Stomach smooth muscle (tissue), 2 donors: ENCODE results near the gene STAMBP.
"Not testable (repeated sequence)": the region's sequence is repeated elsewhere in the genome, so short reads cannot be mapped to it uniquely, and the experiment has no call there.

Source experiments
- H3K27ac ChIP-seq: one replicate; pipeline ENCODE4 v1.7.0; 2013; ENCODE audit warnings: mild to moderate bottlenecking, low read length, inconsistent platforms
- H3K27me3 ChIP-seq, 2 donors: one replicate each; pipeline ENCODE4 v1.7.0; 2013; ENCODE audit warnings: low read length in 2 of 2; ENCODE audit not compliant: insufficient read depth in 2 of 2, control insufficient read depth in 1 of 2
- H3K36me3 ChIP-seq, 2 donors: one replicate each; pipeline ENCODE4 v1.7.0; 2013; ENCODE audit warnings: low read length in 2 of 2; ENCODE audit not compliant: control insufficient read depth in 2 of 2, insufficient read depth in 2 of 2
- H3K4me1 ChIP-seq: one replicate; pipeline ENCODE4 v1.7.0; 2013; ENCODE audit warnings: low read length; ENCODE audit not compliant: control insufficient read depth, insufficient read depth
- H3K4me3 ChIP-seq, 2 donors: one replicate each; pipeline ENCODE4 v1.7.0; 2013; ENCODE audit warnings: low read length in 2 of 2
- H3K9ac ChIP-seq, 2 donors: one replicate each; pipeline ENCODE4 v1.7.0; 2013; ENCODE audit warnings: low read length in 2 of 2, mild to moderate bottlenecking in 1 of 2
- H3K9me3 ChIP-seq, 2 donors: one replicate each; pipeline ENCODE4 v1.7.0; 2013; ENCODE audit warnings: low read length in 2 of 2; ENCODE audit not compliant: control insufficient read depth in 2 of 2
- donor health status: healthy.
- donor health status: Pancreatic carcinoma.

STAMBP gene

GRCh38 chr2:73828818-73829570, at the start of gene STAMBP:
Gene STAMBP, plus strand, starts transcription at chr2:73828961. Its CDS starts 1,896 bp downstream, at chr2:73830857.
- Histone ChIP-seq H3K4me1 (peaks cover 17% of the 10 kb centered on the region), H3K36me3 (peaks cover 0 to 2% of the 10 kb centered on the region in 2 donors), H3K27me3 (no peaks in the 10 kb centered on the region), H3K4me3 (peak within 1 kb of the TSS; percentile 72 to 93), H3K9ac (peak within 1 kb of the TSS; percentile 97 to 98), H3K9me3 (no peaks in the 10 kb centered on the region), H3K27ac (peak within 1 kb of the TSS; percentile 99)

GRCh38 chr2:73779467-73780236, 49.1 kb upstream of the STAMBP start, which contains the start of gene DUSP11:
Gene DUSP11, minus strand, starts transcription at chr2:73780103. Its CDS starts 129 bp downstream, at chr2:73779974.
- no peaks in the 10 kb centered on the region for H3K9me3 ChIP-seq
- H3K4me1 ChIP-seq: peaks cover 12% of the 10 kb centered on the region
- H3K27me3 ChIP-seq: no peaks in the 10 kb centered on the region
- H3K27ac ChIP-seq: peak within 1 kb of the TSS; percentile 89
- peaks cover 3 to 7% of the 10 kb centered on the region in 2 donors for H3K36me3 ChIP-seq
- H3K4me3 ChIP-seq: peak within 1 kb of the TSS; percentile 96 to 100
- H3K9ac ChIP-seq: peak within 1 kb of the TSS; percentile 96 to 99

- peak overlapping the region; percentile 89 for H3K27ac ChIP-seq
- peaks cover 0 to 7% of the 10 kb centered on the region in 2 donors for H3K36me3 ChIP-seq
- peak overlapping the region in 1 of 2 donors; percentile 0 for H3K9ac ChIP-seq
These were observed 48.6 kb upstream of the STAMBP start for GRCh38 chr2:73780237-73780582.

GRCh38 chr2:73783402-73783801, 45.4 kb upstream of the STAMBP start:
- not testable (repeated sequence) for H3K4me1 ChIP-seq, H3K9ac ChIP-seq, H3K9me3 ChIP-seq, H3K36me3 ChIP-seq, H3K27me3 ChIP-seq, H3K27ac ChIP-seq, H3K4me3 ChIP-seq

More at GRCh38 chr2:73780237-73780582, 48.6 kb upstream of the STAMBP start:
- H3K4me3 ChIP-seq: peak overlapping the region; percentile 96 to 100
- no peaks in the 10 kb centered on the region for H3K27me3 ChIP-seq
- peaks cover 12% of the 10 kb centered on the region for H3K4me1 ChIP-seq
- no peaks in the 10 kb centered on the region for H3K9me3 ChIP-seq

GRCh38 chr2:73783883-73784282, 44.9 kb upstream of the STAMBP start, which contains the start of gene C2orf78:
Gene C2orf78, plus strand, starts transcription at chr2:73784183. Its CDS starts 127 bp downstream, at chr2:73784310.
- not testable (repeated sequence) for H3K9me3 ChIP-seq, H3K27ac ChIP-seq, H3K4me1 ChIP-seq, H3K9ac ChIP-seq, H3K4me3 ChIP-seq, H3K36me3 ChIP-seq, H3K27me3 ChIP-seq

GRCh38 chr2:73811878-73812277, 16.9 kb upstream of the STAMBP start:
- H3K9me3 ChIP-seq: no peaks in the 10 kb centered on the region
- no peaks in the 10 kb centered on the region for H3K36me3 ChIP-seq
- H3K9ac ChIP-seq: no peak overlapping the region
- no peak overlapping the region for H3K4me3 ChIP-seq
- H3K4me1 ChIP-seq: no peaks in the 10 kb centered on the region
- H3K27me3 ChIP-seq: peaks cover 0 to 14% of the 10 kb centered on the region in 2 donors
- no peak overlapping the region for H3K27ac ChIP-seq

- no peak overlapping the region for H3K27ac ChIP-seq
- no peaks in the 10 kb centered on the region for H3K9me3 ChIP-seq
- H3K4me3 ChIP-seq: no peak overlapping the region
- H3K36me3 ChIP-seq: no peaks in the 10 kb centered on the region
- no peak overlapping the region for H3K9ac ChIP-seq
- peaks cover 0 to 14% of the 10 kb centered on the region in 2 donors for H3K27me3 ChIP-seq
- no peaks in the 10 kb centered on the region for H3K4me1 ChIP-seq
These were observed 16.1 kb upstream of the STAMBP start for GRCh38 chr2:73812635-73813034.

- Histone ChIP-seq H3K4me3 (no peak overlapping the region), H3K27me3 (peaks cover 0 to 14% of the 10 kb centered on the region in 2 donors), H3K9ac (no peak overlapping the region), H3K9me3 (no peaks in the 10 kb centered on the region), H3K27ac (no peak overlapping the region), H3K4me1 (no peaks in the 10 kb centered on the region), H3K36me3 (no peaks in the 10 kb centered on the region)
These were observed 10.5 kb upstream of the STAMBP start for GRCh38 chr2:73818296-73818695.

- no peaks in the 10 kb centered on the region for H3K4me1 ChIP-seq
- H3K27me3 ChIP-seq: peaks cover 0 to 5% of the 10 kb centered on the region in 2 donors
- no peaks in the 10 kb centered on the region for H3K9me3 ChIP-seq
- H3K9ac ChIP-seq: no peak overlapping the region
- no peaks in the 10 kb centered on the region for H3K36me3 ChIP-seq
- H3K4me3 ChIP-seq: no peak overlapping the region
- no peak overlapping the region for H3K27ac ChIP-seq
These were observed 7.5 kb upstream of the STAMBP start for GRCh38 chr2:73821227-73821626.

- no peak overlapping the region for H3K4me3 ChIP-seq
- no peaks in the 10 kb centered on the region for H3K4me1 ChIP-seq
- no peaks in the 10 kb centered on the region for H3K36me3 ChIP-seq
- H3K9me3 ChIP-seq: no peaks in the 10 kb centered on the region
- no peak overlapping the region for H3K9ac ChIP-seq
- peaks cover 0 to under 1% of the 10 kb centered on the region in 2 donors for H3K27me3 ChIP-seq
- H3K27ac ChIP-seq: no peak overlapping the region
These were observed 7.1 kb upstream of the STAMBP start for GRCh38 chr2:73821669-73822068.
